Epidermal melanocyte (primary cell): ENCODE measurements around the gene HOXD12.

Experiments used
- DNase-seq: peaks from one replicate; pipeline ENCODE4 v3.0.0; 2011; ENCODE audit warnings: low spot score; ENCODE audit not compliant: insufficient read length

Gene HOXD12

GRCh38 chr2:176105078-176105729 is 5.6 kb downstream of the HOXD12 start:
- DNase-seq, result no peak

GRCh38 chr2:176105730-176106580 is 6.4 kb downstream of the HOXD12 start:
- no peak for DNase-seq

GRCh38 chr2:176106581-176107539 is 7.3 kb downstream of the HOXD12 start, which contains the start of gene HOXD11:
Gene HOXD11, plus strand, starts transcription at chr2:176107280. Its CDS starts 76 bp downstream, at chr2:176107356.
- DNase-seq, result no peak

GRCh38 chr2:176107731-176108181 is 8.2 kb downstream of the HOXD12 start:
- no peak for DNase-seq

GRCh38 chr2:176109192-176109901 is 9.8 kb downstream of the HOXD12 start:
- DNase-seq, result no peak

DNA sequence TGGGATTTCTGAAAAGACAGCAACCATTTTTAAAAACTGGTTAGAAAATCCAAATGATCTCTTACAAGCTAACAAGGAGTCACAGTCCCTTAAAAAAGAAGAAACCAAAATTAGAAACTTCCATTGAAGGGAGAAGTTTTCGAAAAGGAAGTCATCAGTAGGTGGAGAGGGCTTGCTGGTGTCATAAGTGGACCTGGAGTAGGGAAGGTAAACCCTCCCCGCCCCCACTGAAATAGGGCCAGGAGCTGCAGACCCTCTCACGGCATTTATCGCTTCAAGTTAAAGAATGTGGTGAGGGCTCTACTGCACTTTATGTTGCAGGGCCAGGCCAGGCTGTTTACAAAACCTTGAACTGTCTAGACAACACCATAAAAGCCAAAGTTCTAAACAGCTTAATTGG is 10.4 kb downstream of the HOXD12 start:
- no peak for DNase-seq

GRCh38 chr2:176110415-176111308 is 11.1 kb downstream of the HOXD12 start:
- no peak for DNase-seq

- DNase-seq, result no peak
Measured at GRCh38 chr2:176111309-176111663, 11.7 kb downstream of the HOXD12 start.

- no peak for DNase-seq
Measured at GRCh38 chr2:176111846-176112374, 12.3 kb downstream of the HOXD12 start.

DNA sequence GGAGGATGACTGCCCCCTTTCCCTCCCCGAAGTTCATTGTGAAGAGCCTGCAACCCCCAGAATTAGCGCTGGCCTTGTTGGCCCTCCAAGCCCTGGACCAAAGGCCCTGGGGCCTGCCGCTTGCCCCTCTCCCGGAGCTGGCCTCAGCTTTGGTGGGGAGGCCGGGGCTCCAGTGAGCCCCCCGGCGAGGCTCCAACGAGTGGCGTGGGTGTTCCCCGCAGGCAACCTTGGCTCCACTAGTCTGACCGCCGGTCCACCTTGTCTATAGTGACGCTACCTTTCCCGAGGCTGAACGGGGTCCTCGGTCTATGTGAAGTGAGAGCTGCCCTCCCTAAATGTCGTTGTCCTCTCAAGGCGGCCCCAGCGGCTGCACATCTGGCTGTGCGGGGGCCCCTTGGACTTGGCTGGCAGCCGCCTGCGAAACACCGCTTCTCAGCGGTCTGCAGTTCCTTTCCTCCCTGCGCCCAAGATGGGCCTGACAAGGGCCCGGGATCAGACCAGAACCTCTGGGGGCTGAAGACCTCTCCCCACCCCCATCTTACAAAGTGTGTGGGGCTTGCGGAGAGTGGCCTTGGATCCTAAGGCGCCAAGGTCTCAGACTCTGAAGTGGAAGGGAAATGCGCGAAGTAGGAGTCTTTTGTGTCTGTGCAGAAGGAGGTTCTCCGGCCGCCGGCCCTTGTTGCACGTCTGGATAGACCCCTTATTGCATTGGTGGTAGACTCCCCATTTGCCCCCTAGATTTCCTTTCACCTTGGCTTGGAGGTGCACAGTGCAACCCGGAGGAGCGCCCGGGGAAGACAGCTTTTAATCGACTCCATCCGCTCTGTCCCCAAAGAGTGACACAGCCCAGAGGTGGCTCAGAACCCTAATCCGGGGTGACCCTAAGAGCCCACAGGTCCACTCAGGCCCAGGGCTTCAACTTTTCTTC is 13.0 kb downstream of the HOXD12 start:
- DNase-seq, result no peak

- DNase-seq, result no peak
Measured at GRCh38 chr2:176114120-176114929, 14.7 kb downstream of the HOXD12 start.

DNA sequence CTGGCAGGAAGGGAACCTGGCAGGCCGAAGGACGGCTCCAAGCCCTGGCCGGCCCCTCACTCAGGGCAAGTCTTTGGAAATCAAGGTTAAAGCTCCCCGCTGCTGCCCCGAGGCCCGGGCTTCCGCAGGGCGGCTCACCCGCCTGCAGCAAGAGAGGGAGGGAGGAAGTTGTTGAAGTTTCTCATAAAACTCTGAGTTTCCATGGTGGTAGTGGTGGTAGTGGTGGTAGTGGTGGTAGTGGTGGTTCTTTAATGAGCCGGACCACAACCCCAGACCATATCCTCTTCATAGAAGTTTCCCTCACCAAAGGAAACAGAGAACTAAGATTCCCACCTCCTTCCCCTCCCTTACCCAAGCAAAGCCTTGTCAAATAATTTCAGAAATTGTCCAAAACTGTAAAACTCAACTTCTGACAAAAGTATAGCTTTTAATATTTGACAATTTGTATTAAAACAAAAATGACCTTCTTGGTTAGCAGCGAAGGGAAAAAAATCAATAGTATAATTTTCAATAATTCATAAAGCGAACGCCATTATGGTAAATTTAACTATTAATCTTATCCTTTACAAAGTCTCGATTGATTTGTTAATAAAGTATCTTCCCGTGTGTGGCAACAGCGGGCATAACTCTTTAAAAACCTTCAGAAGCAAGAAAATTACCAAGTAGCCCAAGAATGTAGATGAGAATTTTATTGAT is 15.5 kb downstream of the HOXD12 start:
- no peak for DNase-seq

GRCh38 chr2:176115883-176116813 is 16.6 kb downstream of the HOXD12 start, which contains the start of gene HOXD10:
Gene HOXD10, plus strand, starts transcription at chr2:176116778. Its CDS starts 56 bp downstream, at chr2:176116834.
- DNase-seq, result no peak

DNA sequence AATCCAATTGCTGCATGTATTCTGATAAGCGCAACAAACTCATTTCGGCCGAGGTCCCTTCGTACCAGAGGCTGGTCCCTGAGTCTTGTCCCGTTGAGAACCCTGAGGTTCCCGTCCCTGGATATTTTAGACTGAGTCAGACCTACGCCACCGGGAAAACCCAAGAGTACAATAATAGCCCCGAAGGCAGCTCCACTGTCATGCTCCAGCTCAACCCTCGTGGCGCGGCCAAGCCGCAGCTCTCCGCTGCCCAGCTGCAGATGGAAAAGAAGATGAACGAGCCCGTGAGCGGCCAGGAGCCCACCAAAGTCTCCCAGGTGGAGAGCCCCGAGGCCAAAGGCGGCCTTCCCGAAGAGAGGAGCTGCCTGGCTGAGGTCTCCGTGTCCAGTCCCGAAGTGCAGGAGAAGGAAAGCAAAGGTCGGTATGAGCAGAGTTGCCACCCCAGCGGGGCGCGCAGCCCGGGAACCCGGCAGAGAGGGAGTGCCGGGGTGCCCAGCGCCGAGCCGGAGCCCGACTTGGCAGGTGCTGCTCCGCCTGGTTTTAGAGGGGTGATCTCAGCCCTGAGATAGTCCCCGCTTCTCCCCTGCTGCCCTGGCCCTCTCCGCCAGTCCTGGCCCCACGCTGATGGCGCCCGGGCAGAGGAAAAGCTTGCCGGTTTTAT is 17.7 kb downstream of the HOXD12 start:
- no peak for DNase-seq

- no peak for DNase-seq
Measured at GRCh38 chr2:176117823-176118371, 18.3 kb downstream of the HOXD12 start.
